Progenitor cell of endocrine pancreas (in vitro differentiated cells): Measurements from ENCODE around the gene ASAH2. TPM values are rescaled to one million over a fixed set of nuclear protein-coding genes. Genes with fewer than 3 reads are reported as not detected.
A peak's percentile ranks its signal among the peaks of the same experiment; 100 is the strongest.
"Not testable (repeated sequence)": the region's sequence is repeated elsewhere in the genome, so short reads cannot be mapped to it uniquely, and the experiment has no call there.

Source experiments
- DNase-seq: peaks from one replicate; pipeline ENCODE4 v3.0.0; 2021; ENCODE audit warnings: low spot score; ENCODE audit not compliant: unreplicated experiment
- H3K27ac Mint-ChIP-seq: 2 replicates; pipeline ENCODE4 v1.8.0; 2021; ENCODE audit warnings: mild to moderate bottlenecking, moderate library complexity, mixed read lengths
- H3K27me3 Mint-ChIP-seq: 2 replicates; pipeline ENCODE4 v1.8.0; 2021; ENCODE audit warnings: mixed read lengths
- H3K36me3 Mint-ChIP-seq: 2 replicates; pipeline ENCODE4 v1.8.0; 2022; ENCODE audit warnings: mixed read lengths; ENCODE audit not compliant: insufficient read depth
- H3K4me1 Mint-ChIP-seq: 2 replicates; pipeline ENCODE4 v1.8.0; 2021; ENCODE audit warnings: low read depth, mixed read lengths
- H3K4me3 Mint-ChIP-seq: 2 replicates; pipeline ENCODE4 v1.8.0; 2021; ENCODE audit warnings: low read depth, mild to moderate bottlenecking, moderate library complexity, mixed read lengths
- H3K9me3 Mint-ChIP-seq: 2 replicates; pipeline ENCODE4 v1.8.0; 2021; ENCODE audit warnings: low read depth, mixed read lengths
- total RNA-seq: library from RNA; stranded (reverse); gene quantifications from 2 replicates; pipeline ENCODE4 v1.2.1, GENCODE V29; 2021
- TF ChIP-seq, protein P1 (sequence below): fragments of 200-600 bp; sonication (generic); IDR thresholded peaks from one replicate; pipeline ENCODE4 v1.5.0; 2021; ENCODE audit warnings: antibody characterized with exemption, mild to moderate bottlenecking; ENCODE audit not compliant: unreplicated experiment

Gene ASAH2
- total RNA-seq, 1 donor from 2014 or later, result 6.6 TPM

DNA sequence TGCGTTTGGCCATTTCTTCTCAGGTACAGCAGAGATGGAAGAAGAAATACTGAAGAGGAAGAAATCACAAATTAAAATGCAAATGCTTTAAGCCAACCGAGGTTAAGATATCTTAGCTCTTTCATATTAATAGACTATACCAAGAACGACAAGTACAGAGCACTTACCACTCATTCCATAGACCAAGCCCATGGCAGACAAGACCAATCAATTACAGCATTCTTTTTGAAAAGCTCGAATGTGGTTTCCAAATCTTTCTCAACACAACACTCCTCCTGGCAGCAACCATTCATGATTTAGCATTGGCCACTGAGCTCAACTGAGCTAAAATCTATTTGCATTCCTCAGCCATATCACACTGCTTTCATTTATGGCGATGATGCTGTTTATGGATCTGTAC lies 2.7 kb downstream of the ASAH2 start:
- Mint-ChIP-seq H3K9me3 (no peaks in the 10 kb centered on the region), H3K4me3 (no peak overlapping the region), H3K36me3 (no peaks in the 10 kb centered on the region), H3K27ac (no peak overlapping the region), H3K4me1 (peaks cover 21% of the 10 kb centered on the region), H3K27me3 (peaks cover 38% of the 10 kb centered on the region)
- TF ChIP-seq, protein P1, sequence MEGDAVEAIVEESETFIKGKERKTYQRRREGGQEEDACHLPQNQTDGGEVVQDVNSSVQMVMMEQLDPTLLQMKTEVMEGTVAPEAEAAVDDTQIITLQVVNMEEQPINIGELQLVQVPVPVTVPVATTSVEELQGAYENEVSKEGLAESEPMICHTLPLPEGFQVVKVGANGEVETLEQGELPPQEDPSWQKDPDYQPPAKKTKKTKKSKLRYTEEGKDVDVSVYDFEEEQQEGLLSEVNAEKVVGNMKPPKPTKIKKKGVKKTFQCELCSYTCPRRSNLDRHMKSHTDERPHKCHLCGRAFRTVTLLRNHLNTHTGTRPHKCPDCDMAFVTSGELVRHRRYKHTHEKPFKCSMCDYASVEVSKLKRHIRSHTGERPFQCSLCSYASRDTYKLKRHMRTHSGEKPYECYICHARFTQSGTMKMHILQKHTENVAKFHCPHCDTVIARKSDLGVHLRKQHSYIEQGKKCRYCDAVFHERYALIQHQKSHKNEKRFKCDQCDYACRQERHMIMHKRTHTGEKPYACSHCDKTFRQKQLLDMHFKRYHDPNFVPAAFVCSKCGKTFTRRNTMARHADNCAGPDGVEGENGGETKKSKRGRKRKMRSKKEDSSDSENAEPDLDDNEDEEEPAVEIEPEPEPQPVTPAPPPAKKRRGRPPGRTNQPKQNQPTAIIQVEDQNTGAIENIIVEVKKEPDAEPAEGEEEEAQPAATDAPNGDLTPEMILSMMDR, result no peak
- no peak for DNase-seq

DNA sequence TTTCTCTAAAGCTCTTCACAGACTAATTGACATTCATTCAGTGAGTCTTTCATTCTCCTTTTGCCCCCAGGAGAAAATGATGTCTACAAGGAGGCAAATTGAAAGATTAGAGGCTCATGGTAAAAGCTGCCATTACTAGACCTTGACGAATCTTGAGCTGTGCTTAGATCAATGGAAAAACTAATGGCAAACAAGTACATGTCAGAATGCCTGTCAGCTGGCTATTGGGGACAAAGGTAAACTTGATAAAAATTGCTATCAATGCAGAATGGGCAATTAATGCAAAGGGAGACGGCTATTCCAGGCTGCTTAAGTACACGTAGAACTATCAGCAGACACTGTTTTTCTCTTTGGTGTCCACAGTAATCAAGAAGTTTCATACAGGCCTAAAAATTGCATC lies 3.3 kb downstream of the ASAH2 start:
- H3K9me3 Mint-ChIP-seq, result no peaks in the 10 kb centered on the region
- H3K36me3 Mint-ChIP-seq, result no peaks in the 10 kb centered on the region
- H3K27ac Mint-ChIP-seq, result no peak overlapping the region
- H3K4me1 Mint-ChIP-seq, result peaks cover 21% of the 10 kb centered on the region
- TF ChIP-seq, protein P1, result no peak
- DNase-seq, result no peak
- H3K27me3 Mint-ChIP-seq, result peaks cover 38% of the 10 kb centered on the region
- no peak overlapping the region for H3K4me3 Mint-ChIP-seq

DNA sequence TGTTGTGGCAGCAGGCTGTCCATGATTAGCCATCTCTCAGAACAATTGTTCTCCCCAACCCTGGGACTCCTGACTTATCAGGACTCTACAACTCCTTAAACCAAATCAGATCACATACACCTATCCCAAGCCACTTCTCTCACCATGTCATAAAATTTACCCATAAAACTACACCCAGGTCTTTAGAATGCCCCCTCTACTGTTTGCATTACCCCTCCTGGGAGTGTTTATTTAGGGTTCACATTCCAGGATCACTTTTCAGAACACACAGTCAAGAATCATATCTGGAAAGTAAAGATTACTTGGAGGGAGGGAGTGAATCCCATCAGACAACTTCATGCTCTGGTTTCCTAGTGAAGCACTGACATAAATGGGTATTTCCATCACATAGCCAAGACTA lies 7.1 kb downstream of the ASAH2 start:
- Mint-ChIP-seq H3K4me1 (peaks cover 17% of the 10 kb centered on the region), H3K4me3 (no peak overlapping the region), H3K36me3 (no peaks in the 10 kb centered on the region), H3K9me3 (no peaks in the 10 kb centered on the region), H3K27me3 (peaks cover 57% of the 10 kb centered on the region), H3K27ac (no peak overlapping the region)
- DNase-seq, result no peak
- TF ChIP-seq, protein P1, result no peak

DNA sequence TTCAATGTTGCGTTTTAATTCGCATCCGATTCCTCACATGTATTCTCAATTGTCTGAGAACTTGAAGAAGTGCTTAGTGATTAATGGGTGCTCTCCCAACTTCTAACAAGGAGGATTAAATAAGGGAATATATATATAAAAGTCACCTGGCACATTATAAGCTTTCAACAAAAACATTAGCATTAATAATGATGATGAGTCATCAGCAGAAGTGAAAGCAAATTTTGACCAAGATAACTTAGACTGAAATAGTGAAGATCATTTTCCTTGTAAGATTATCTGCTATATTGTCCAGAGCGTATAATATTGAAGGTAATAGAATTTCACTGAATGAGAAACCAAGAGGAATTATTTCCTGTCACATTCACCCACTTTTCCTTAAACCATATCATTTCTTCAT lies 8.5 kb downstream of the ASAH2 start:
- Mint-ChIP-seq H3K9me3 (no peaks in the 10 kb centered on the region), H3K27ac (no peak overlapping the region), H3K4me3 (no peak overlapping the region), H3K4me1 (peaks cover 8% of the 10 kb centered on the region), H3K36me3 (no peaks in the 10 kb centered on the region), H3K27me3 (peaks cover 63% of the 10 kb centered on the region)
- no peak for DNase-seq
- TF ChIP-seq, protein P1, result no peak

DNA sequence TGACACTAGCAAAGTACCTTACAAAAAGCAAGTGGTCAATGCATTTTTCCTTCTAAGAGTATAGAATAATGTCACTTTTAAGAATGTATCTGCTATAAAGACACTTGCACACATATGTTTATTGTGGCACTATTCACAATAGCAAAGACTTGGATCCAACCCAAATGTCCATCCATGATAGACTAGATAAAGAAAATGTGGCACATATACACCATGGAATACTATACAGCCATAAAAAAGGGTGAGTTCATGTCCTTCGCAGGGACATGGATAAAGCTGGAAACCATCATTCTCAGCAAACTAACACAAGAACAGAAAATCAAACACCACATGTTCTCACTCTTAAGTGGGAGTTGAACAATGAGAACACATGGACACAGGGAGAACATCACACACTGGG lies 9.8 kb downstream of the ASAH2 start:
- H3K36me3 Mint-ChIP-seq, H3K4me3 Mint-ChIP-seq, H3K27ac Mint-ChIP-seq, H3K4me1 Mint-ChIP-seq, DNase-seq, H3K9me3 Mint-ChIP-seq: not testable (repeated sequence)
- peaks cover 73% of the 10 kb centered on the region for H3K27me3 Mint-ChIP-seq

DNA sequence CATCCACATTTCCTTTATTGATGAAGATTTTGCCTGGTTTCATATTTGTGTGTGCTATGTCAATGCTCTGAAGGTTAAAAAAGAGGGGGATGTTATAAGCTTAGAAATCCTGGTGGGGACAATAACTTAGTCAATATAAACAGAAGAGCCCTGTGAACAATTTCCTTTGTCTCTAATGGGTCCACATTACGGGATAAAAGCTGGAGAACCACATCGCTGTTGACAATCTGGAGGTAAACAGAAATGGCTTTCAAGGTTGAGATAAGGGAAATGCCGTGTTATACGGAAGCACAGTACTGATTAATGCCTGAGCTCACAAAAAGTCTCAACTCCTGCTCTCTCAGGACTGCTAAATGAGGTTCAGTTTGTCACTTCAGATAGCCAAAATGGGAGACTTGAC lies 16.8 kb downstream of the ASAH2 start:
- DNase-seq, result no peak
- Mint-ChIP-seq H3K4me1 (peaks cover 18% of the 10 kb centered on the region), H3K27me3 (peaks cover 71% of the 10 kb centered on the region), H3K4me3 (no peak overlapping the region), H3K9me3 (no peaks in the 10 kb centered on the region), H3K27ac (peak overlapping the region; percentile 19), H3K36me3 (no peaks in the 10 kb centered on the region)
- TF ChIP-seq, protein P1, result no peak
